OCI-M2 (cell line): Measurements from ENCODE around the gene PLCE1.

Experiments
- DNase-seq: peaks from one replicate; lab custom pipeline; 2025; ENCODE audit not compliant: unreplicated experiment; lab: John Stamatoyannopoulos, UW

The PLCE1 gene

GRCh38 chr10:94018107-94018506, 24.4 kb downstream of the PLCE1 start:
- DNase-seq, result no peak

- DNase-seq, result no peak
These were observed 30.2 kb downstream of the PLCE1 start for GRCh38 chr10:94023906-94024305.

- DNase-seq, result no peak
These were observed 30.7 kb downstream of the PLCE1 start for GRCh38 chr10:94024407-94024806.

GRCh38 chr10:94025806-94026205, 32.1 kb downstream of the PLCE1 start:
- no peak for DNase-seq

GRCh38 chr10:94027197-94027596, 33.5 kb downstream of the PLCE1 start:
- no peak for DNase-seq

GRCh38 chr10:94029955-94030354, 36.2 kb downstream of the PLCE1 start:
- DNase-seq, result no peak

- no peak for DNase-seq
These were observed 42.4 kb downstream of the PLCE1 start for GRCh38 chr10:94035982-94036765.

GRCh38 chr10:94036766-94037033, 43.0 kb downstream of the PLCE1 start:
- DNase-seq, result no peak

- DNase-seq, result no peak
These were observed 43.6 kb downstream of the PLCE1 start for GRCh38 chr10:94037286-94037685.

- no peak for DNase-seq
These were observed 44.3 kb downstream of the PLCE1 start for GRCh38 chr10:94038024-94038423.

GRCh38 chr10:94041206-94041605, 47.5 kb downstream of the PLCE1 start:
- no peak for DNase-seq

- no peak for DNase-seq
These were observed 48.5 kb downstream of the PLCE1 start for GRCh38 chr10:94042001-94042833.

- DNase-seq, result no peak
These were observed 49.1 kb downstream of the PLCE1 start for GRCh38 chr10:94042834-94043175.
